Measurements from ENCODE around the gene P2RY12.

P2RY12 gene

DNA sequence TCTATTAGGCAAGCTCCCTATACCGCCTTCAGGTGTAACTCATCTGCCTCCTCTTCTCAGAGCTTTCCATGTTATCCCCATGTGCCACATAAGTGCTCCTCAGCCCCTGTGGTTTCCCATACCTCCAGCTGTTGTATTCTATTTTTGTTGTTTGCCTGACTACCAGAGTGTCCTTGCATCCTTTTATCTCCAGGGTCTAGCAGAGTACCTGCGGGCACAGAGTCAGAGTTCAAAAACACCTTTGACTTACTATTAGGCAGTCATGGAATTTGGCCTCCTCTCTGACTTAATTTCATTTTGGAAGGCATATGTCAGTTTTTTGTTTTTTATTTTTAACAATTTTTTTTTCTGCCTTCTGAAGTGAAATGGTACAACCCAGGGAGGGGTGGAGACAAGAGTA lies 75.0 kb downstream of the P2RY12 start:
- in situ Hi-C loops (cut with HindIII; ENCODE audit: low sequenced_read_pairs), result no loop called here

GRCh38 chr3:151307583-151308488 lies 76.7 kb downstream of the P2RY12 start:
- in situ Hi-C loops (cut with HindIII; ENCODE audit: low sequenced_read_pairs), result no loop called here

- in situ Hi-C loops (cut with HindIII; ENCODE audit: low sequenced_read_pairs), result no loop called here
These were observed 77.4 kb downstream of the P2RY12 start for GRCh38 chr3:151307131-151307530.

DNA sequence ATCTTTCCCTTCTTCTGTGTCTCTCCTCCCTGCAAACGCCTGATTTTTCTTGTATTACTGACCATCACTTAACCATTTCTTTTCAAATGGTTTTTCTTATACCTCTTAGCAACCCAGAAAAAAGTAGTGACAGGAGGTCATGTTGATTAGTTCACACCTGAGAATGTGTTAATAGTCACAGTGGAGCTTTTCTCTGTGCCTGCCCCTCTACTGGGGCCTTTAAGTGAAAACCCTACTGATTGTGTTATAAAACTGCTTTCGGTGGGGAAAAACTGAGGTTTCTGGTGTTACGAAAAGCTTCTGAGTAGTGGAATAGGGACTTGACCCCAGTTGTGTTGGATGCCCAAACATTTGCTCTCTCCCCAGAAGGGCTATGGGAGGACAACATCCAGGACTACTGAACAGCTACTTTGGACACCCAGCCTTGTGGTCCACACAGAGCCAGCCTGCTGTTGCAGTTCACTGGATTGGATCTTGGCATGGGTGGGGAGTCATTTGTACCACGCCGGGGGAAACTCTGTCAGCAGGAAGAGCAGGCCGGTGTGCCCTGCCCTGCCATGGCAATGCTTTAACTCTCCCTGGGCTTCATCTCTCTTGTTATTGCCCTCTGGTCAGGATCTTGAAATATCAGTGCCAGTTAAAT lies 78.3 kb downstream of the P2RY12 start:
- in situ Hi-C loops (cut with HindIII; ENCODE audit: low sequenced_read_pairs), result no loop called here

DNA sequence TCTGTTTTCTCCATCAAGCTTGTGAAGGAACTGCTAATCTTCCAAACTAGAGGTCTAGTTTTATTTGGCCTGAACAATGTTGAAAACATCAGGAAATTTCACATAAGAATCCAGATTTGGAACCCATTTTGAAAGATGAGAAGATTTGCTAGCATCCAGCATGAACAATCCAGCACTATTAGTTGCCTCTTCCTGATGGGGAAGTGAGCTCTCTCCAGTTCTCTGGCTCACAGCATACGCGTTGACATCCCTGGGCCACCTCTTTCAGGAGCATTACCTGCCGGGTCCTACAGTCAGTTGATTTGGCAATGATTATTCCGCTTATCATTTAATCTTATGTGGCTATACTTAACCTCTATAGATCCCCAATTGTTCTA lies 78.8 kb downstream of the P2RY12 start:
- in situ Hi-C loops (cut with HindIII; ENCODE audit: low sequenced_read_pairs), result no loop called here

GRCh38 chr3:151305060-151305774 lies 79.3 kb downstream of the P2RY12 start:
- in situ Hi-C loops (cut with HindIII; ENCODE audit: low sequenced_read_pairs), result no loop called here

GRCh38 chr3:151303751-151304150 lies 80.8 kb downstream of the P2RY12 start:
- in situ Hi-C loops (cut with HindIII; ENCODE audit: low sequenced_read_pairs), result no loop called here

DNA sequence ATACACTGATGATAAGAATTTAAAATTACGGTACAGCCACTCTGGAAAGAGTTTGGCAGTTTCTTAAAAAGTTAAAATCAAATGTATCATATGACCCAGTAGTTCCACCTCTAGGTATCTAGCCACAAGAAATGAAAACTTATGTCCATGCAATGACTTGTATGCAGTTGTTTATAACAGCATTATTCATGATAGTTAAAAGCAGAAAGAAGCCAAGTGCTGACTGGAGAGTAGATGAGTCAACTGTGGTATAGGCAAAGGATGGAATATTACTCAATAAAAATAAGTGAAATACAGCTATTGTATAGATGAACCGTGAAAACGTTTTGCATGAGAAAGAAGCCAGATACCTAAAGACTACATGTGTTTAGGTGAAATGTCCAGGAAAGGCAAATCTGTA lies 82.8 kb downstream of the P2RY12 start:
- in situ Hi-C loops (cut with HindIII; ENCODE audit: low sequenced_read_pairs), result no loop called here

GRCh38 chr3:151300539-151300938 lies 84.0 kb downstream of the P2RY12 start:
- in situ Hi-C loops (cut with HindIII; ENCODE audit: low sequenced_read_pairs), result no loop called here

- in situ Hi-C loops (cut with HindIII; ENCODE audit: low sequenced_read_pairs), result no loop called here
These were observed 85.5 kb downstream of the P2RY12 start for GRCh38 chr3:151299006-151299405.

- in situ Hi-C loops (cut with HindIII; ENCODE audit: low sequenced_read_pairs), result no loop called here
These were observed 87.1 kb downstream of the P2RY12 start for GRCh38 chr3:151297429-151297828.

- in situ Hi-C loops (cut with HindIII; ENCODE audit: low sequenced_read_pairs), result no loop called here
These were observed 88.3 kb downstream of the P2RY12 start for GRCh38 chr3:151296226-151296625.

- in situ Hi-C loops (cut with HindIII; ENCODE audit: low sequenced_read_pairs), result no loop called here
These were observed 91.4 kb downstream of the P2RY12 start for GRCh38 chr3:151293127-151293526.

DNA sequence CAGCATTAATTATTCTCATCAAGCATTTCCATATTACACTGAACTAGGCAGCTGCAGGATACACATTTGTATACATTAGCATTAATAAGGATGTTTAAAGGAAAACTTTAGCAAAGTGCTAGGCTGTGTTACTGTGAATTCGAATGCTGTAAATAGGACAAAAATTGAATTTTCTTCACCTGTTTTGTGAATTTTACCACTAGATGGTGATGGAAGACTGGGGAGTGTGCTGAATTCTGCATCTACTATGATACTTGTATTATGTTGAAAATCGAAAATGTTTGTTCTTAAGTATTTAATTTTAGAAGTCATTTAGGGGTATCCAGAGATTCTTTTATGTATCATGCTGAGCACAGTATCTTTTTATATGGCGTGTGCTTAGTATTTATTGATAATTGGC lies 93.9 kb downstream of the P2RY12 start:
- in situ Hi-C loops (cut with HindIII; ENCODE audit: low sequenced_read_pairs), result no loop called here

GRCh38 chr3:151289445-151289844 lies 95.1 kb downstream of the P2RY12 start:
- in situ Hi-C loops (cut with HindIII; ENCODE audit: low sequenced_read_pairs), result no loop called here
